Measurements from ENCODE around the gene CHST15.

CHST15 gene

DNA sequence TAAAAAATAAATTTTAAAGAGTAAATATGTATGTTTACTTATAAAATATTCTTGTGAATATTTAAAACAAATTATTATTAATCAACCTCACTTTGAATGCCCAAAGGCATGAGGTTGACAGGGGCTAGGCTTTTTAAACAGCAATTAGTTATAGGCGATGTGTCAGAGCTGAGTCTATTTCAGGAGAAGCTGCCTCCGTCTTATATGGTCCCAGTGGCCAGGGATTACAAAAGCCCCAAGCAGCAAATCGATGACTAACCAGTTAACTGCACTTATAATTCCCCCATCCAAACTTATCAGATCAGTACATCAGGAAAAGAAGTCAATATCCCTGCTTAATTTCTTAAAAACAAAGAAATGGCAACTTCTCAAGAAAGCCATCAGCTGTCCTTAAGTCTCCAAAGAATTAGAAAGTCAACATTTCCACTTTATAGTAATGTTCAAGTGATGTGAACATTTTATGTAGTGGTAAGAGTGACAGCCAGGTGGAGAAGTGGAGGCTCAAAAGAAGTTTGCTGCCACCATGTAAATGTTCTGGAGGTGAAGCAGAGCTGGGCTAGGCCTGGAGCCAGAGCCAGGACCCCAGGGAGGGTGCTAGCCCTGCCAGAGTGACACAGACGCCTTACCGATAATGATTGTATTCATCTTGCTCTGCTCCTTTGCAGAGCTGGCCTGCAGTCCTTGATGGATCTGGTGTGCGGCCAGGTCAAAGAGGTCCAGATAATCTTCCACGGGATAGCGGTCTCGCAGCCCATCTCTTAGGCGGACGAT, 51.5 kb downstream of the CHST15 start:
- TF ChIP-seq, protein P1, sequence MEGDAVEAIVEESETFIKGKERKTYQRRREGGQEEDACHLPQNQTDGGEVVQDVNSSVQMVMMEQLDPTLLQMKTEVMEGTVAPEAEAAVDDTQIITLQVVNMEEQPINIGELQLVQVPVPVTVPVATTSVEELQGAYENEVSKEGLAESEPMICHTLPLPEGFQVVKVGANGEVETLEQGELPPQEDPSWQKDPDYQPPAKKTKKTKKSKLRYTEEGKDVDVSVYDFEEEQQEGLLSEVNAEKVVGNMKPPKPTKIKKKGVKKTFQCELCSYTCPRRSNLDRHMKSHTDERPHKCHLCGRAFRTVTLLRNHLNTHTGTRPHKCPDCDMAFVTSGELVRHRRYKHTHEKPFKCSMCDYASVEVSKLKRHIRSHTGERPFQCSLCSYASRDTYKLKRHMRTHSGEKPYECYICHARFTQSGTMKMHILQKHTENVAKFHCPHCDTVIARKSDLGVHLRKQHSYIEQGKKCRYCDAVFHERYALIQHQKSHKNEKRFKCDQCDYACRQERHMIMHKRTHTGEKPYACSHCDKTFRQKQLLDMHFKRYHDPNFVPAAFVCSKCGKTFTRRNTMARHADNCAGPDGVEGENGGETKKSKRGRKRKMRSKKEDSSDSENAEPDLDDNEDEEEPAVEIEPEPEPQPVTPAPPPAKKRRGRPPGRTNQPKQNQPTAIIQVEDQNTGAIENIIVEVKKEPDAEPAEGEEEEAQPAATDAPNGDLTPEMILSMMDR (IDR thresholded peaks at IDR 0.05) = no peak

DNA sequence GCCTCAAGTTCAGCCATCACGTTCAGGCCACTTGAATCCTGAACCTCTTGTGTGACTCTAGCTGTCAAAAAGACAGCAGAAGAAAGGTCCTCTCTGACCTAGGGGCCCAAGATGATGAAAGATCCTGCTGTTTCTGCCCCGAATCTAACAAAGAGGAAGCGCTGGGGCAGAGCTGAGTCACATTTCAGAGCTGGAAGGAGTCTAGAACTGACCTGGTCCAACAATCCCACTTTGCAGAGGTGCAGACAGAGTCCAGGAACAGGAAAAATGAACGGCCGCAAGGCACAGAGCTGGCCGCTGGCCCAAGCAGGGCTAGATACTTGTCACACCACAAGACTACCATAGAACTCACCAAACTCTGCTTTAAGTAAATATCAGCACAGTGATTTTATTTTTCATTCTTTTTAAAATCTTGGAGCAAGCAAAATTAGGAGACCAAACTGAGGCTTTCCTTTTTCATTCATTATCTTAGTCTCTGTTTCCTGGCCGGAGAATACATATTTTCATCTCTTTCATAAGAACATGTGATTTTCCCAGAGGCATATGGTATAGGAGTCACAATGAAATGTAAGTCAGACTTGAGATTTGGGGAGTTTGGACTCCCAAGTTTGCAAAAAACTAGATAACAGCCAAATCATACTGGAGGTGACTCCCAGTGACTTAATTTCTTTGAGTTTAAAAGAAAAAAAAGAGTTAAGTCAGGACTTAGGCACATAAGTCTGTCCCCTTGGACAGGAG, 52.8 kb downstream of the CHST15 start:
- TF ChIP-seq, protein P1 (IDR thresholded peaks at IDR 0.05) = no peak

DNA sequence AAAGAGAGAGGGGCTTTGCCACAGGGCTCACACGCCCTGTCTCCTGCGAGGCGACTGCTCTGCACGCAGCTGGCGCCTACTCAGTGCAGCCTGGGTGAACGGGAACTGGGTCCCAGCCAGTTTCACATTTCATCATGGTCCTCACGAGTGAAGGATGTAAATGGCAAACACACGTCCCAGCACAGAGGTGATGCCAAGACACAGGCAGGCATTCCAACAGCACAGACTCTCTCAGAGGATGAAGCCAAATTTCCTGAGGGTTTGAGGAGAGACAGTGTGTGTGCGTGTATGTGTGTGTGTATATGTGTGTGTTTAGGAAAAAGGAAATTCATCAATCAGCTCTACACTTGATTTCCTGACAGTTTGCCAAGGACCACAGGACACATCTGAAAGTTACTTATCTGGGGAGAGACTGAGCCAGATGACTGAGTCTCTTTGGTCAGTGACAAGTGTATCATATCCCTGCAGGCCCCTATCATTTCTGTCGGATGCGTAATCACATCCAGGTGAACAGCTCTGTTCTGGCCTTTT, 53.9 kb downstream of the CHST15 start:
- TF ChIP-seq, protein P1 (IDR thresholded peaks at IDR 0.05) = no peak

GRCh38 chr10:124037784-124038183, 55.6 kb downstream of the CHST15 start:
- TF ChIP-seq, protein P1 (IDR thresholded peaks at IDR 0.05) = no peak

GRCh38 chr10:124037286-124037685, 56.1 kb downstream of the CHST15 start:
- TF ChIP-seq, protein P1 (IDR thresholded peaks at IDR 0.05) = no peak

DNA sequence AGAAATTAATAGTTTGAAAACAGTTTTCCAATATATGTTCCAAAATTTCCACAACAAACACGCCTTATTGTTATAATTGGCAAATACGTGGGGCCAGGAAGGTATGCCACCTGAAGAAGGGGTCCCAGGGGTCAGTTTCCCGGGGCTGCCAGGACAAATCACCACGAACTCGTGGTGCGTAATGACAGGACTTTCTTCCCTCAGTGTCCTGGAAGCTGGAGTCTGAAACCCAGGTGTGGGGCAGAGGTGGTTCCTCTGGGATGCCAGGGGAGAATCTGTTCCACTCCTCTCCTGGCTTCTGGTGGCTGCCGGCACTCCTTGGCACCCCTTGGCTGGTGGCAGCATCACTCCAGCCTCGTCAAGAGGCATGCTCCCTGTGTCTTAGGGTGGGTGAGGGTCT, 56.7 kb downstream of the CHST15 start:
- TF ChIP-seq, protein P1 (IDR thresholded peaks at IDR 0.05) = no peak

- TF ChIP-seq, protein P1 (IDR thresholded peaks at IDR 0.05) = no peak
These were observed 57.4 kb downstream of the CHST15 start for GRCh38 chr10:124035928-124036558.
